IMR-90 (cell line): ENCODE data around the gene TEDC2. TPM values are rescaled to one million over a fixed set of nuclear protein-coding genes. Genes with fewer than 3 reads are reported as not detected.

Experiments used
- ATAC-seq: fragments of 200-7000 bp; cut with Tn5 transposase; 2 replicates; pipeline ENCODE4 v1.9.1; 2020; ENCODE audit warnings: low read depth, mild to moderate bottlenecking, moderate library complexity
- BruUV-seq: library from RNA; stranded (reverse); fragments of 400-500 nt; replicated peaks from 2 replicates; lab custom pipeline; 2021; lab: Mats Ljungman, UMichigan
- CTCF ChIA-PET: fragments of 300-600 bp; formaldehyde crosslinking; extraction: SDS; loops from one replicate; lab custom pipeline; 2021; ENCODE audit warnings: antibody characterized with exemption; lab: Yijun Ruan, JAX
- POLR2A ChIA-PET: fragments of 300-600 bp; sonication (Branson Sonifier 250); formaldehyde crosslinking; loops from one replicate; lab custom pipeline; 2022; ENCODE audit warnings: antibody characterized with exemption; ENCODE audit not compliant: unreplicated experiment; lab: Charles Lee
- DNase-seq: peaks from one replicate; pipeline ENCODE4 v3.0.0; 2013
- H2AFZ ChIP-seq: replicated peaks from 2 replicates; pipeline ENCODE3; 2013; ENCODE audit warnings: low read length, mild to moderate bottlenecking; ENCODE audit not compliant: poor library complexity
- H2AK5ac ChIP-seq: 2 replicates; pipeline ENCODE4 v1.6.1; 2013; ENCODE audit warnings: low read depth, low read length, inconsistent platforms
- H2AK9ac ChIP-seq: replicated peaks from 2 replicates; pipeline ENCODE3; 2013; ENCODE audit warnings: mild to moderate bottlenecking, low read depth, low read length, moderate library complexity; ENCODE audit not compliant: poor library complexity
- H2BK120ac ChIP-seq: 2 replicates; pipeline ENCODE4 v1.6.1; 2013; ENCODE audit warnings: low read depth, low read length, inconsistent platforms
- H2BK15ac ChIP-seq: 3 replicates; pipeline ENCODE4 v1.6.1; 2013; ENCODE audit warnings: low read depth, low read length, inconsistent platforms
- H2BK20ac ChIP-seq: 2 replicates; pipeline ENCODE4 v1.6.1; 2013; ENCODE audit warnings: low read depth, mild to moderate bottlenecking, inconsistent platforms, low read length, moderate library complexity
- H2BK5ac ChIP-seq: 2 replicates; pipeline ENCODE4 v1.6.1; 2013; ENCODE audit warnings: mild to moderate bottlenecking, low read depth, low read length, inconsistent platforms; ENCODE audit not compliant: poor library complexity, severe bottlenecking
- H3K14ac ChIP-seq: replicated peaks from 2 replicates; pipeline ENCODE4 v1.6.1; 2013; ENCODE audit warnings: low read depth, low read length, inconsistent platforms
- H3K18ac ChIP-seq: 2 replicates; pipeline ENCODE4 v1.6.1; 2013; ENCODE audit warnings: low read depth, low read length, control low read depth
- H3K23ac ChIP-seq: 2 replicates; pipeline ENCODE4 v1.6.1; 2013; ENCODE audit warnings: low read depth, low read length, inconsistent platforms
- H3K27ac ChIP-seq: 2 replicates; pipeline ENCODE4 v1.5.1; 2013; ENCODE audit warnings: mild to moderate bottlenecking, control low read depth, low read length; ENCODE audit not compliant: insufficient read depth
- H3K27me3 ChIP-seq: 2 replicates; pipeline ENCODE4 v1.6.1; 2013; ENCODE audit warnings: low read length; ENCODE audit not compliant: control insufficient read depth, insufficient read depth
- H3K36me3 ChIP-seq: 2 replicates; pipeline ENCODE4 v1.6.1; 2013; ENCODE audit warnings: low read length, mixed read lengths; ENCODE audit not compliant: control insufficient read depth, insufficient read depth
- H3K4ac ChIP-seq: 2 replicates; pipeline ENCODE4 v1.6.1; 2013; ENCODE audit warnings: low read depth, low read length, inconsistent platforms
- H3K4me1 ChIP-seq: 2 replicates; pipeline ENCODE4 v1.6.1; 2013; ENCODE audit warnings: low read length, mixed read lengths; ENCODE audit not compliant: control insufficient read depth, insufficient read depth
- H3K4me2 ChIP-seq: 2 replicates; pipeline ENCODE4 v1.6.1; 2013; ENCODE audit warnings: low read depth, mild to moderate bottlenecking, control low read depth, low read length, moderate library complexity
- H3K4me3 ChIP-seq: 2 replicates; pipeline ENCODE4 v1.5.1; 2013; ENCODE audit warnings: low read depth, mild to moderate bottlenecking, control low read depth, low read length, moderate library complexity; ENCODE audit not compliant: insufficient read depth
- H3K56ac ChIP-seq: 2 replicates; pipeline ENCODE4 v1.6.1; 2013; ENCODE audit warnings: low read length, inconsistent platforms; ENCODE audit not compliant: insufficient read depth; ENCODE audit errors: extremely low read depth
- H3K79me1 ChIP-seq, 2 experiments: 2 replicates each; pipeline ENCODE4 v1.6.1; 2013; ENCODE audit warnings: low read length in 2 of 2, inconsistent platforms in 1 of 2, low read depth in 1 of 2
- H3K9ac ChIP-seq: 2 replicates; pipeline ENCODE4 v1.6.1; 2013; ENCODE audit warnings: low read depth, low read length, control low read depth
- H3K9me1 ChIP-seq: 2 replicates; pipeline ENCODE4 v1.6.1; 2013; ENCODE audit warnings: low read length, inconsistent platforms; ENCODE audit not compliant: insufficient read depth
- H3K9me3 ChIP-seq: 2 replicates; pipeline ENCODE4 v1.6.1; 2013; ENCODE audit warnings: low read length; ENCODE audit not compliant: control insufficient read depth, insufficient read depth
- H4K20me1 ChIP-seq: 2 replicates; pipeline ENCODE4 v1.6.1; 2013; ENCODE audit warnings: low read length, inconsistent platforms; ENCODE audit not compliant: insufficient read depth
- H4K5ac ChIP-seq: 2 replicates; pipeline ENCODE4 v1.6.1; 2013; ENCODE audit warnings: mild to moderate bottlenecking, low read depth, low read length, control low read depth
- H4K8ac ChIP-seq, 2 experiments: 2 replicates each; pipeline ENCODE4 v1.6.1; 2013; ENCODE audit warnings: low read depth in 2 of 2, low read length in 2 of 2, control low read depth in 1 of 2, inconsistent platforms in 1 of 2
- H4K91ac ChIP-seq: 2 replicates; pipeline ENCODE4 v1.6.1; 2013; ENCODE audit warnings: low read depth, low read length, inconsistent platforms; ENCODE audit not compliant: insufficient read depth
- BHLHE40 ChIP-seq: fragments of 150-350 bp; IDR thresholded peaks from 2 replicates; pipeline ENCODE4 v1.6.1; 2016; ENCODE audit warnings: mild to moderate bottlenecking, low read depth, low read length
- CEBPB ChIP-seq: IDR thresholded peaks from 2 replicates; pipeline ENCODE4 v1.6.1; 2012; ENCODE audit warnings: low read depth, low read length, improper control_type of control experiment
- MAZ ChIP-seq: IDR thresholded peaks from 2 replicates; pipeline ENCODE4 v1.6.1; 2012; ENCODE audit warnings: low read depth, mild to moderate bottlenecking, low read length, improper control_type of control experiment, moderate library complexity, borderline replicate concordance
- POLR2A ChIP-seq: IDR thresholded peaks from 2 replicates; pipeline ENCODE4 v1.6.1; 2012; ENCODE audit warnings: mild to moderate bottlenecking, low read depth, low read length
- RFX5 ChIP-seq: IDR thresholded peaks from 2 replicates; pipeline ENCODE4 v1.8.0; 2012; ENCODE audit warnings: low read depth, mild to moderate bottlenecking, low read length, moderate library complexity
- WGBS, 2 experiments: methylation state at CpG; one replicate each; pipeline versions ENCODE4 v1.1.5 to v1.1.7; 2013; ENCODE audit warnings: missing lambda C conversion rate in 2 of 2; ENCODE audit not compliant: insufficient read length in 1 of 2; ENCODE audit errors: extremely low coverage in 2 of 2; 5-methylcytosine and 5-hydroxymethylcytosine counted together
- dilution Hi-C: fragments of 300-500 bp; cut with HindIII; formaldehyde crosslinking; loops from one replicate; pipeline ENCODE4 v1.14.3; 2018; ENCODE audit warnings: low sequenced_read_pairs; ENCODE audit not compliant: unreplicated experiment
- in situ Hi-C: fragments of 300-500 bp; cut with MboI; formaldehyde crosslinking; loops from 3 replicates; pipeline ENCODE4 v1.14.3; 2019; ENCODE audit warnings: low sequenced_read_pairs, inconsistent platforms, mixed read lengths
- intact Hi-C: fragments of 100-400 bp; cut with micrococcal nuclease; formaldehyde crosslinking; loops from 2 replicates; pipeline ENCODE4 v1.10.0; 2022
- polyA plus RNA-seq, 3 experiments: library from polyadenylated mRNA; depleted of rRNA; stranded (reverse); fragments of >200 nt; gene quantifications; 2 replicates each; pipeline ENCODE4 v1.2.3, GENCODE V29; 2012; ENCODE audit warnings: low replicate concordance in 1 of 3
- total RNA-seq: library from RNA; depleted of rRNA; stranded (reverse); fragments of >200 nt; gene quantifications from 2 replicates; pipeline ENCODE4 v1.2.3, GENCODE V29; 2012
- TF ChIP-seq, protein P1 (sequence below): fragments of 150-350 bp; IDR thresholded peaks from 2 replicates; pipeline ENCODE4 v1.6.1; 2016; ENCODE audit warnings: low read depth, mild to moderate bottlenecking, low read length, moderate library complexity, borderline replicate concordance

The TEDC2 gene
- total and polyA plus RNA-seq, 2 of the 4 experiments (the other 2 are of a cell fraction) = 3.6 to 7.3 TPM

DNA sequence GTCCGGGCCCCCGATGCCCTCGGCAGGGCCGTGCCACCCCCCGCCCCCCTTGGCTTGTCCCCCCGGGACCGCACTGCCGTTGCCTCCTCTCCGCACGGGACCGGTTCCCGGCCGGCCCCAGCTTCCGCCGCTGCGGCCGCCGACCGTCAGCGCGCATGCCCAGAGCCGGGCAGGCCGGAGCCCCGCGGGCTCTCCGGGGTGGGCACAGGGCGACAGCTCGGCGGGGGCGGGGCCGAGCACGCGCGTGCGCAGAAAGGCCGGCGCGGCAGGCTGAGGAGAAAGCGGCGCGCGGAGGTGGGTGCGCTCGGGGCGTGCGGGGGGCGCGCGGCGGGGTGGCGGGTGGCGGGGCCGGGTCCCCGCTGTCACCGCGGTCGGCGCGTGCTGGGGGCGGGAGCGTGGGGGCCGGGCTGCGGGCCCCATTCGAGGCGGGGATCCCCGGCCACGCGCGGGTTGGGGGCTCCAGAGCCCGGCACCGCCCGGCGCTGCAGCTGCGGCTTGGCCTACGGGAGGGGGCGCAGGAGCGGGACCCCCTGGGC lies 15.0 kb downstream of the TEDC2 start, which contains the start of gene TBC1D24:
Gene TBC1D24, plus strand, starts transcription at position 251 of the 536 bp plus-strand sequence. CDS start 21,022 bp downstream, outside the sequence.
- peak within 1 kb of the TSS; percentile 24; the same call in 1 of the 2 replicates for H3K18ac ChIP-seq
- H3K36me3 ChIP-seq = no peaks in the 10 kb centered on the region
- no peak within 1 kb of the TSS for H2BK15ac ChIP-seq
- H3K56ac ChIP-seq = 0 out of 2 replicates have a peak within 1 kb of the TSS, but pooled peaks have one; percentile 12
- intact Hi-C loops (loop anchor here (1.0 kb wide), 1 partner anchor 26 kb away; no protein-coding TSS in a partner anchor), dilution Hi-C loops (no loop called here), in situ Hi-C loops (no loop called here)
- H4K8ac ChIP-seq = peak within 1 kb of the TSS; percentile 67 to 82
- no TSS peak for BruUV-seq
- peaks cover 10 to 62% of the 10 kb centered on the region in 2 experiments; a peak in 3 of 4 replicates for H3K79me1 ChIP-seq
- H4K20me1 ChIP-seq = peaks cover 28% of the 10 kb centered on the region
- H3K9ac ChIP-seq = peak within 1 kb of the TSS; percentile 89
- POLR2A ChIA-PET = interaction anchor here (0.6 kb wide), 2 partner anchors 211 to 243 kb away, joined by 6 to 7 read pairs; no protein-coding TSS in a partner anchor
- peak; percentile 72 for DNase-seq
- H2BK120ac ChIP-seq = no peak within 1 kb of the TSS
- CTCF ChIA-PET = interaction anchor here (0.6 kb wide), 1 partner anchor 8 kb away, joined by 3 read pairs; no protein-coding TSS in a partner anchor
- peak within 1 kb of the TSS; percentile 90 for H3K4ac ChIP-seq
- H3K14ac ChIP-seq = peak within 1 kb of the TSS; percentile 51
- H3K4me1 ChIP-seq = peaks cover 15% of the 10 kb centered on the region
- TF ChIP-seq CEBPB (no peak), BHLHE40 (peak; percentile 78), POLR2A (peak; percentile 40; the same call in 1 of the 2 replicates), MAZ (peak; percentile 48; the same call in 1 of the 2 replicates), RFX5 (no peak)
- TF ChIP-seq, protein P1, sequence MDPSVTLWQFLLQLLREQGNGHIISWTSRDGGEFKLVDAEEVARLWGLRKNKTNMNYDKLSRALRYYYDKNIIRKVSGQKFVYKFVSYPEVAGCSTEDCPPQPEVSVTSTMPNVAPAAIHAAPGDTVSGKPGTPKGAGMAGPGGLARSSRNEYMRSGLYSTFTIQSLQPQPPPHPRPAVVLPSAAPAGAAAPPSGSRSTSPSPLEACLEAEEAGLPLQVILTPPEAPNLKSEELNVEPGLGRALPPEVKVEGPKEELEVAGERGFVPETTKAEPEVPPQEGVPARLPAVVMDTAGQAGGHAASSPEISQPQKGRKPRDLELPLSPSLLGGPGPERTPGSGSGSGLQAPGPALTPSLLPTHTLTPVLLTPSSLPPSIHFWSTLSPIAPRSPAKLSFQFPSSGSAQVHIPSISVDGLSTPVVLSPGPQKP = no peak
- peak; percentile 79 for ATAC-seq
- no peaks in the 10 kb centered on the region; the same call in 1 of the 2 replicates for H3K27me3 ChIP-seq
- peaks cover 3% of the 10 kb centered on the region; the same call in 1 of the 2 replicates for H3K9me1 ChIP-seq
- peak within 1 kb of the TSS; percentile 71; the same call in 1 of the 2 replicates for H4K5ac ChIP-seq
- peak within 1 kb of the TSS; percentile 87 for H2AK5ac ChIP-seq
- peak within 1 kb of the TSS; percentile 65 for H3K23ac ChIP-seq
- peak within 1 kb of the TSS; percentile 88 for H2BK5ac ChIP-seq
- H3K4me2 ChIP-seq = peak within 1 kb of the TSS; percentile 97
- peak within 1 kb of the TSS; percentile 79 for H4K91ac ChIP-seq
- H3K9me3 ChIP-seq = no peaks in the 10 kb centered on the region
- H3K27ac ChIP-seq = peak within 1 kb of the TSS; percentile 92
- peak within 1 kb of the TSS; percentile 95 for H2AK9ac ChIP-seq
- H2AFZ ChIP-seq = peak within 1 kb of the TSS; percentile 90
- peak within 1 kb of the TSS; percentile 92 for H3K4me3 ChIP-seq
- no peak within 1 kb of the TSS for H2BK20ac ChIP-seq
- WGBS, 2 experiments = 1% methylated on average over 32 of the region's 77 CpGs; no CpG with 5 or more reads in 1 of the 2 experiments
